HG03521 (cell line): ENCODE data around the gene LRPAP1.
"Not testable (repeated sequence)": the region's sequence is repeated elsewhere in the genome, so short reads cannot be mapped to it uniquely, and the experiment has no call there.

Source experiments
- ATAC-seq: cut with Tn5 transposase; IDR thresholded peaks from one replicate; pipeline ENCODE4 v1.9.1; 2021; ENCODE audit warnings: mild to moderate bottlenecking, moderate library complexity; ENCODE audit not compliant: unreplicated experiment

The LRPAP1 gene

DNA sequence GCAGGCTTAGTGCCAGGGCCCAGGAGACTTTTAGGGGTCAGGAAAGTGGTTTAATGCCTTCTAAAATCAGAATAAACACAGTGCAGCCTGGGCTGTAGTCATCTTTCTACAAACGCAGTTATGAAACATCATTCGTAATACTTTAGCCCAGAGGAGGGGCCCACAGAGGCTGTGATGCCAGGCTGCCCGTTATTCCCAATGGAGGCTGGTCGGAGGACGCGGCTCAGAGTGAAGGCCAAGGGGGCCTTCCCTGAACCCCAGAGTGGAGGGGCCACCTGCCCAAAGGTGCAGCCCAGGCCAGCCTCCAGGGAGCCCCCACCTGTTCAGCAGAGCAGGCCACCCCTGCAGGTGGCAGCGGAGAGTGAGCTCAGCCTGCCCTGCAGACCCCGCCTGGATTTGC, 29.9 kb upstream of the LRPAP1 start:
- ATAC-seq, result not testable (repeated sequence)

DNA sequence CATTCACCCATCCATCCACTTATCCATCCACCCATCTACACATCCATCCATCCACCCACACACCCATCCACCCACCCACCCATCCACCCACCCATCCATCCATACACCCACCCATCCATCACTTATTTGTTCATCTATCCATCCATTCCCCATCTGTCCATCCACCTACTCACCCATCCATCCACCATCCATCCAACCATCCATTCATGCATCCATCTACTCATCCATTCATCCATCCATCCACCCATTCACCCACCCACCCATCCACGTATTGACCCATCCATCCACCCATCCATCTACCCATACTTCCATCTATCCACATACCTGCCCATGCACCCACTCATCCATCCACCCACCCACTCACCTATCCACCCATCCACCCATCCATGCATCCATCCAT, 28.2 kb upstream of the LRPAP1 start:
- ATAC-seq, result not testable (repeated sequence)

DNA sequence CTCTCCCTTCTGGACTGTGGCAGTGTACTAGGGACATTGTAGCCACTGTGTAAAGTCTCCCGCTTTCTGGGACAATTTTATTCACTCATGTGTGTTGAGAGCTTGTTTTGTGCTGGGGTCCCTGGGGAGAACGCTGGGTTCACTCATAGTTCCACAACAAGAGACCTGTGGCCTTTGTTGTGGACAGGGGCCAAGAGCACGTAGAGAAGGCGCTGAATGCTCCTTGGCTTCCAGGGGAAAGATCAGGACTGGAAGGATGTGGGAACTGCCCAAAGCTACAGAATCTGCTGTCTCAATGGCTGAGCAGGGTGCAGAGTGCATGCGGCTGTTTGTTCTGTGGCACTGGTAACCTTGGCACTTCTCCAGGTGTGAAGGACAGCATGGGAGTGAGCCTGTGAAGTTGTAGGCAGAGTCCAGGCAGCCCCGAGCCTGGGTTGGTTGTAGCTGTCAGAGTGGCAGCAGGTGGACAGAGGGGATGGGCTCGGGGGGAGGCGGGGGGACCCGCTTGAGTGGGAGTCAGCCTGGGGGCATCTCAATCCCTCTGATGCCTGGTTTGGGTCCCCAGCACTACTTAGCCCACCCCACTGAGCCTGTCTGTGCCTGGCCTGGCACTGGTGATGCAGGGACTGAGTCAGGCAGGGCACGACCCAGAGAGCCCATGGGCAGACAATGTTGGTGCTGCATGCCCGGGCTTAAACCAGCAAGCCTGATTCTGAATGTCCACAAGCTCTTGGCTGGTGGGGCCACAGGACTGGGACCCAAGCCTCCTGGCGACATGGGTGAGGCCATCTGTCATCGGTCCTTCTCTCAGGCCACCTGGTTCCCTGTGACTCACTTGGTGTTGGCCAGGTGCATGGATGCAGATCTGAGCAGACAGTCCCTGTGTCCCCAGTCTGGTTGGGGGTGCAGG, 27.4 kb upstream of the LRPAP1 start:
- ATAC-seq, result not testable (repeated sequence)

DNA sequence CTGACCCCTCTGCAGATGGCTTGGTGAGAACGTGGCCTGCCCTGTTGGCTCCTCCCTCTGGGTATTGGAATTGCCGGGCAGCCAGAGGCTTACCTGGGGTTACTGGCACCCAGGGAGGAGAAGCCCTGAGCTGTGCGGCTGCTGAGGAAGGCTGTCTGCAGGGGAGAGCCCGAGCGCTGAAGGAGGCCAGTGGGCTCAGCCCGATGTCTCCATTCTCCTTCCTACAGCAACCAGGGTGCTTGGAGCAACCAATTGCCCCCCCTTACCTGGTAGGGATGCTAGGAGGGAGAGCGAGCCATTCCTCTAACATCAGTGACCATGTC, 26.3 kb upstream of the LRPAP1 start:
- ATAC-seq, result not testable (repeated sequence)

DNA sequence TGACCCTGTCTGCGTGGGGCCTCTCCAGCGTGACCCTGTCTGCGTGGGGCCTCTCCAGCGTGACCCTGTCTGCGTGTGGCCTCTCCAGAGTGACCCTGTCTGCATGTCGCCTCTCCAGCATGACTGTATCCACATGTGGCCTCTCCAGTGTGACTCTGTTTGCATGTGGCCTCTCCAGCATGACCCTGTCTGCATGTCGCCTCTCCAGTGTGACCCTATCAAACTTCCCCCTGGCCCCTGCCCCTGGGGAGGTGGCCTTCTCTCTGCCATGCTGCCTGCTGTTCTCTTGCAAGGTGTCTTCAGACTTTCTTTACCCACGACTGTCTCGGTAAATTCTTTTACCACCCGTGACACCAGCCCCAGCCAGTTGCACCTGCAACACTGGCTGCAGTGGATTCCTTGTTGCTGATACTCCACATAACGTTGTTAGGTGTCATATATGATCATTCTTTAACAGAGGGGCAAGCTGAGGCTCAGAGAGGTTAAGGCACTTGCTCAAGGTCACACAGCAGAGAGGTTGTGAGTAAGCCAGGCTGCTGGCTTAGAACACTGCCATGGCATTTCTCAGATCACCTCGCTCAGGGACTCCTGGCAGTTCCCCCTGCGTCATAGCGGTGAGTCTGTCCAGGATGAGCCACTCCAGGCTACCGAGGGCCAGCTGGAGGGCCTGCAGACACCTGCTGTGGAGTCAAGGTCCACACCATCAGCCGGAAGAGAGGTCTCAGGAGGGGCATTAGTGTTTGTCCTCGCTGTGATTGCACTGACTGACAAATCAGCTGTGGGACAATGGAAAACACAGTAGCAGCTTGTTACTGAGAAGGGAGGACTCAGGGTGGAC, 25.7 kb upstream of the LRPAP1 start:
- not testable (repeated sequence) for ATAC-seq

DNA sequence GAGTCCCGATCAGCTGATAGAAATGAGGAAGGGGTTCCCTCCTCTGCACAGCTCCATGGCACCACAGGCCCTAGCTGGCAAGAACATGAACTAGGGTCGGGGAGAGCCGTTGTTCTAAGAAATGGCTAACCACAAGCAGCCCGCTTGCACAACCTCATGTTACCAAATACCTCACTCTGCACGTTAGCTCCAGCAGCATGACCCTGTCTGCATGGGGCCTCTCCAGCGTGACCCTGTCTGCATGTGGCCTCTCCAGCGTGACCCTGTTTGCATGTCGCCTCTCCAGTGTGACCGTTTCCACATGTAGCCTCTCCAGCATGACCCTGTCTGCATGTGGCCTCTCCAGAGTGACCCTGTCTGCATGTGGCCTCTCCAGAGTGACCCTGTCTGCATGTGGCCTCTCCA, 24.9 kb upstream of the LRPAP1 start:
- ATAC-seq, result not testable (repeated sequence)

DNA sequence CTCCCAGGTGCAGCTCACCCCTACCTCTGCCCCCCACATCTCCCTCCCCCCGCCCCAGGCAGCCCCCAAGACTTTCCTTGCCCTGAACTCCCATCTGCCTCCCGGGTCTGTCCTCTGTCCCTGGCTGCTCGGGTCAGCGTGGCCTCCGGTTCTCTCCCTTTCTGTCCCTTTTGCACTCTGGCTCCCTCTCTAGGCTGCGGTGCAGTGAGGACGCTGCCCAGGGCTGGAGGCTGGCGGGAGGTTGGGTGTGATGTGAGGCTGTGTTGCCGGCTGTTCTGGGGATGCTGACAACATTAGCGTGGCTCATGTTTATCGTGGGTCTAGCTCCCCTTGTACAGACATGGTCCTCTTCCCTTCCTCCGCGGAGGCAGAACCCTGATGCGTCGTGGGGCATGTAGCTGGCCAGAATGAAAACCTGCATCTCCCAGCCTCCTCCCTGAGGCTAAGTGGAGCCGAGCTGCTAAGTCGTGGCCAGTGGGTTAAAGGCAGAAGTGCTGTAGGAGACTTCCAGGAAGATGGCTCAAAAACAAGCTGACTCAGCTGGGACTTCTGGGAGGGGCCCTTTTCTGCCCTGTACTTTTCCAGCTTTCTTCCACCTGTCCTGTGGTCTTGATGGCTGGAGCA, 24.1 kb upstream of the LRPAP1 start:
- ATAC-seq, result not testable (repeated sequence)

DNA sequence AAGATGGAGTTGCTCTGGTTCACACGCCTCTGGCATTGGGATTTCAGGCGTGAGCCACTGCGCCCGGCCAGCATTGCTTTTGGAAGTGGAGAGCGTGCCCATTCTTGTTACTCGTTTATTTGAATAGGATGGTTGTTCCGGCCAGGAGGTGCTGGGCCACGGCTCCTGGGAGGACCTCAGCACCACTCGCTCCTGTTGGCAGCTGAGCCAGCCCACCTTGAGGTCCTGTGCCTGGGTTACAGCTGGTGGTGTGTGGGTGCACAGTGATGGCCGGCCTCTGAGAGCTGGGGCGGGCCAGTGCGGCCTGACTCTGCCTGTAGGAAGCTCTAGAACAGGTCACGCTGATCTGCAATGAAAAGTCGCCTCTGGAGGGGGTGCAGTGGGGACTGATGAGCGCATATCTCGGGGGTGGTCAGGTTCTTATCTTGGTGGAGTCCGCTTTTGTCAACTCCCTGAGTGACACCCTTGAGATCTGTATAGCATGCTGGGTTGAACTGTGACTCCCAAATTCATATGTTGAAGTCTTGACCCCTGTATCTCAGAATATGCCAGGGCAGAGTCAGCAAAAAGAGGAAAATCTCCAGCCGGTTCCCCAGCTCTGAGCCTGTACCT, 23.3 kb upstream of the LRPAP1 start:
- not testable (repeated sequence) for ATAC-seq

DNA sequence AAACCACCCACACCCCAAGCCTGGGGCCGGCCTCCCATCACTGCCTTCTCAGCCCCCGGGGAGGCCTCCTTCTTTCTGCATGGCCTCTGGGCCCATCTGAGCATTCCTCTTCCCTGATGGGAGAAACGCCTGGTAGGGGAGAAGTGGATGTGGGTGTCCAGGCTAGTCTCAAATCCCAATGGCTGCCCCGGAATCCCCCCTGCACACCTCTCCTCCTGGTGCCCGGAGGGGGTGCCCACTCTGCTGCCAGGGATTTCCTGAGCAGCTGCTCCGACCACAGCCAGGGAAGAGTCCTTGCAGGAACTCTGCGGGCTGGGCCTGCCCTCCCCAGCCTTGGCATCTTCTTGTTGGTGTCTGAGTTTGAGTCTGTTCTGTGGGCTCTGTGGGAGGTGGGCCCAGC, 19.1 kb upstream of the LRPAP1 start:
- not testable (repeated sequence) for ATAC-seq

DNA sequence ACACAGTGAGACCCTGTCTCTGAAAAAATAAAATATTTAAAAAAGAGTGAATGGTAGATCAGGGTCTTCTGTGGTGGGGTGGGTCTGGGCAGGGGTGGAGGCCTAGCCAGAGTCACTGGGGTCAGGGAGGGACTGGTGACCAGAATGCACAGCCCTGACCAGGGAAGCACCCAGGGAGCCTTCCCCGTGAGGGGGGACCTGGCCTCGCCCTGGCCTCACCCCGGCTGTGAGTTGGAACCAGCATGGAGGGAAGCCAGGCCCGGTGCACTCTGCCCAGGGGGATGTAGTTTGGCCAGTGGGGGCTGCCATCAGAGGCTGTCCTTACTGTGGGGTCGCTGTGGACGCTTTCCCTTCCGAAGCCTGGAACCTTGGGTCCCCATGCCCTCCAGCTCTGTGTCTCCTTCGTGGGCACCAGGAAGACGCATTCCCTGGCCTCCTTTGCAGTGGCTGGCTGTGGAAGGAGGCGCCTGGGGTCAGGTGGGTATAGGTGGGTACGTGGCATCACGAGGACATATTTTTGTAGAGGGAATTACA, 18.6 kb upstream of the LRPAP1 start:
- ATAC-seq, result not testable (repeated sequence)

DNA sequence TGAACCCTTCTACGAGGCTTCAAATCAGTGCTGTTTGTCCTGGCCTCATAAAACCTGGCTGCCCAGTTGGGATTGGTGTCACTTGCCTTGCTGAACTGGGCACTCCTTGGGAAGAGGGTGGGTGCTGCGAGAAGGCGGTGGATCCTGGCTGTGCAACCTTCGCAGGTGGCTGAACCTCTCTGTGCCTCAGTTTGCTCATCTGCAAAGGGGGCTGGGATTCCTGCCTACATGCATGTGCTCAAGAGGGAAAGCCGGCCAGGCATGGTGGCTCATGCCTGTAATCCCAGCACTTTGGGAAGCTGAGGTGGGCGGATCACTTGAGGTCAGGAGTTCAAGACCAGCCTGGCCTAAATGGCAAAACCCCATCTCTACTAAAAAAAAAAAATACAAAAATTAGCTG, 17.8 kb upstream of the LRPAP1 start:
- not testable (repeated sequence) for ATAC-seq

DNA sequence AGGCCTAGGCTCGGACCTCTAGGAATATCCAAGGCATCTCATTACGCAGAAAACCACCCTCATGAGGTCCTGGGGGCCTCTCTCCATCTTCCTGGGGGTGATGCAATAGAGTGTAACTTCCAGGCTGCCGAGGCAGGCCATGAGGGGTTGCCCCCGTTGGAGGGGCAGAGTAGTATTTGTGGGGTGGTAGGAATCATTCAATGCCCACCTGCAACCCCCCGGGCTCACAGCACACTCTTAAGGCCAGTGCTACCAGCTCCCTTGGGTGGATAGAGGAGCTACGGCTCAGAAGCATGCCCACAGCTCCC, 17.4 kb upstream of the LRPAP1 start:
- not testable (repeated sequence) for ATAC-seq

DNA sequence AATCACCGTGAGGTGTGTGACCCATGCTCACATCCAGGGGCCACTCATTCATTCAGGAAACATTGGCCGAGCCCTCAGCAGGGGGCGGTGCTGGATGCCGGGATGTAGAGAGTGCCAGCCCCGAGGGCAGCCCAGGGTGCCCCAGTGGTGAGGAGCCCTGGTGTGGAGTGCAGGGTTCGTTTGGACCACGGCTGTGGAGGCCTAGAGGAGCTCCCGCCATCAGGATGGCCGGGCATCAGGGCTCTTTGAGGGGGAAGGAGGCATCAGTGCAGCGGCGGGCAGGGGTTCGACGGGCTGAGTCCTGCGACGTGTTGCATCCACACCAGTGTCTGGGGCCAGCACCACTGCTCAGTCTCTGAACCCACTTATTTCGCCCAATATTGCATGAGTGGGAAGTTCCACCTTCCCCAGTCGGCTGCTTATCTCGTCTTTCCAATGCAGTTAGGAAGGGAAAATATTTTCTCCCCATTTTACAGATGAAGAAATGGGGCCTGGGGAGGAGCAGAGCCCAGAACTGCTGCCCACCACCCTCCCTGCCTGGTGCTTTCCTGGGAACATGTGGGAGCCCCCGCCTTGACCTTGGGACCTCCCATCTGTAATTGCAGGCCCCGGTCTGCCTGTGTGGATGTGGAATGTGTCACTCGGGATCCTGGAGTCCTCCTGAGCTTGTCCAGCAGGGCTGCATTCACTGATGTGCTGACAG, 16.9 kb upstream of the LRPAP1 start:
- ATAC-seq, result not testable (repeated sequence)

DNA sequence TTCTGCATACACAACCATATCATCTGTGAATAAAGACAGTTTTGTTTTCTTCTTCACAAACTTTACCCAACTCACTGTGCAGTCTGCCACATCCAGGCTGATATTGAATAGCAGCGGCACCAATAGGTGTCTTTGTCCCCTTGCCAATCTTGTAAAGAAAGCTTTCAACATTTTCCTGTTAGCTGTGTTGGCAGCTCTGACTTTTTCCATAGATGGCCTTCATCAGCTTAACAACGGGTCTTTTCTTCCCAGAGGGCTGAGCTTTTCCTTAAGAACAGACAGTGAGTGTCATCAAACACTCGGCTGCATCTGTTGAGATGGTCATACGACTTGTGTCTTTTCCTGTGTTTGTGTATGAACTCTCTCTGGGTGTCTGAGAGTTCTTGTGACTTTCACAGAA, 14.5 kb upstream of the LRPAP1 start:
- not testable (repeated sequence) for ATAC-seq

DNA sequence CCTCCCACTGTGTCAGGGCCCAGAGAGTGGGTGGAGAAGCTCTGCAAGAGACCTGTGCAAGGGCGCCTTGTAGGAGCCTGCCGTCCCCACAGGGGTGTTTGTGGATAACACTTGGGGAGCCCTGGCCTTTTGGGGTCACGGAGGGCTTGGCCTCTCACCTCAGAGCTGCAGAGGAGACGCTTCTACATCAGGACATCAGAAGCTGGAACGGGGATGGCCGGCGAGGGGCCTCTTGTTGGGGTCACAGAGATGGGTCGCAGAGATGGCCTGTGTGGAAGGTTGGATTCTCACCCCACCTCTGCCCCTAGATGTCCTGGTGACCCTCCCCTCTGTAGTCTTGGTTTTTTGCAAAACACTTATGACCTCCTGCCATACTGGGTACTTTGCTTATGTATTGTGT, 13.1 kb upstream of the LRPAP1 start:
- not testable (repeated sequence) for ATAC-seq

DNA sequence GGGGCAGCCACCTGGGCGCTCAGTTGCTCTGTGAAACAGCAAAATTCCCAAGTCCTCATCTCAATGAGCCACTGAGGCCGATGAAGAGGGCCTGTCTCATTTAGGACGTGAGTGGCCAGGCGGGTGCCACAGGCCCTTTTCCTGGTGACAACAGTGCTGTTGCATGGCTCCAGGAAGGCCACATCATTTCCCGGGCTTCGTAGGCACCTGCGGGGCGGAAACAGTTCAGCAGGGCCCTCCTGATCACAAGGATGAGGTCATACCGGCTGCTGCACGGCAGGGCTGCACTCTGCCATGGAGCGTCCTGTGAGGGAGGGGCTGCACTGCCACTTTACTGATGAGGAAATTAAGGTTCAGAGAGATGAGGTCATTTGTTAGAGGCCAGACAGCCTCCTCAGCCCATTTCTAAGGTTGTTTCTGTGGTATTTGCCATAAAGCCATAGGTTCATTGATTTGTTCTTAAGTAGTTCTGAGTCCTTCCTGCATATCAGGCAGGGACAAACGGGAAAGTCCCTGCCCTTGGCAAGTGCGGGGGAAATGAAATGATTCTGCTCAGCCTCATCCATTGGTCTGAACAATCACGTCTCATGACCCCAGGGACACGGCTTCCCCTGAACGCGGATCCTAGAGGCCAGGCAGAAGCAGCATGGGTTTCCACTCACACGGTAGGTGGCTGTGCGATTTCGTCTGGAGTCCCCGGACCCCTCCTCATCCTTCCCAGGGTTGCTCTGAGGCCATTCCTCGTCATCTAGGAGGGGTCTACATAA, 12.2 kb upstream of the LRPAP1 start:
- ATAC-seq, result not testable (repeated sequence)

DNA sequence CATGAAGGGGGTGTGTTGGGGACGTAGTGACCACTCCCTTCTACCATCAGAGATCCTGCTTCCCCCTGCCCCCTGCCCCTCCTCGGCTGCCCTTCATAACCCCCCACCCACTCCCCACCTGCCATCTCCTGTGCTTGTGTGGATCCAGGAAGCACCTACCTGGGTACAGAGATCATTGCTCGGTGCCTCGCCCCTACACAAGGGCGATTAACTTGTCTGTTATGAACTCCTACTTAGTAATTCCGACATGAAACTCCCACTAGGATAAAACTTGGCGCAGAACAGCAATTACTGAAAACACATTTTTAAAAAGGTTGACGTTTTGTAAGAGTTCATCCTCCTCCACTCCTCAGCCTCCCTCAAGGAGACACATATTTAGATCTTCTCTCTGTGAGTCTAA, 11.2 kb upstream of the LRPAP1 start:
- not testable (repeated sequence) for ATAC-seq

DNA sequence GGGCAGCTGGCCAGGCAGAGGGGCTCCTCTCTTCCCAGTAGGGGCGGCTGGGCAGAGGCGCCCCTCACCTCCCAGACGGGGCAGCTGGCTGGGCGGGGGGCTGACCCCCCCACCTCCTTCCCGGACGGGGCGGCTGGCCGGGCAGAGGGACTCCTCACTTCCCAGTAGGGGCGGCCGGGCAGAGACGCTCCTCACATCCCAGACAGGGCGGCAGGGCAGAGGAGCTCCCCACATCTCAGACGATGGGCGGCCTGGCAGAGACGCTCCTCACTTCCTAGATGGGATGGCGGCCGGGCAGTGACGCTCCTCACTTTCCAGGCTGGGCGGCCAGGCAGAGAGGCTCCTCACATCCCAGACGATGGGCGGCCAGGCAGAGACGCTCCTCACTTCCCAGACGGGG, 6.7 kb upstream of the LRPAP1 start:
- not testable (repeated sequence) for ATAC-seq

DNA sequence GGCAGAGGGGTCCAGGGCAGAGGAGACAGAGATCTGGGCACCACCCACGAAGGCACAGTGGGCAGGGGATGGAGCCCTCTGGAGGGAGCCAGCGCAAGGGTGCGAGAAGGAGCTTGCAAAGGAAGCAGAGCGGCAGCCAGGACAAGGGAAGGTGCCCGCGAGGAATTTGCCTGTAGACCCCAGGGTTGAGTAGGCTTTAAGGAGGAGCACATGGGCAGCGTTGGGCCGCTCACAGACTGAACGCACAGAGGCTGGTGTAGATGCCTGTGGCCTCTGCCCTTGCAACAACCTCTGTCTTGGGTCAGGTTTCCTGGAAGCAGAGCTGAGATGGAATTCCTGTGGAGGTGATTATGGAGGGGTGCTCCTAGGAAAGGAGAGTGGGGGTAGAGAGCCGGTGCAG, 3.6 kb upstream of the LRPAP1 start:
- ATAC-seq, result not testable (repeated sequence)

DNA sequence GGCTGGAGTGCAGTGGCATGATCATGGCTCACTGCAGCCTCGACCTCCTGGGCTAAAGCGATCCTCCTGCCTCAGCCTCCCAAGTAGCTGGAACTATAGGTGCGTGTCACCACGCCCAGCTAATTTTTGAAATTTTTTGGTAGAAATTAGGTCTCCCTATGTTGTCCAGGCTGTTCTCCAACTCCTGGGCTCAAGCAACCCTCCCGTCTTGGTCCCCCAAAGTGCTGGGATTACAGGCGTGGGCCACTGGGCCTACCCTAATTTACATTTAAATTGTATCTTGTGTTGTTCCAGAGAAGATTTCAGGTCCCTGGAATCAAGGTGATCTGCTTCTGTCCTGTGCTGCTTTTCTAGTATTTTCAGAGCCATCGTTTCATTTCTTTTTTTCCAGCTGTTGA, 1.2 kb upstream of the LRPAP1 start:
- ATAC-seq, result no peak
